ENCODE data around the gene SEPTIN3. TPM values are rescaled to one million over a fixed set of nuclear protein-coding genes. Genes with fewer than 3 reads are reported as not detected.

Gene SEPTIN3
- total and polyA plus RNA-seq, 9 of the 15 experiments (the other 6 are each of a cell fraction or from before 2014, with no cell fraction given): 0.06 TPM; not detected in 8

GRCh38 chr22:41979423-41980250 lies 10.4 kb downstream of the SEPTIN3 start:
- TF ChIP-seq BRD9 (IDR thresholded peaks at IDR 0.05; ENCODE audit: low read depth, partially characterized antibody): no peak
- no peak for TF ChIP-seq BRCA1 (IDR thresholded peaks at IDR 0.05)
- no peak for TF ChIP-seq BRCA1 (CRISPR knock-in tag; IDR thresholded peaks at IDR 0.05)
- no peak for TF ChIP-seq ZFP36 (IDR thresholded peaks at IDR 0.05; ENCODE audit: low read depth, low read length, partially characterized antibody)
- no peak for TF ChIP-seq NUFIP1 (IDR thresholded peaks at IDR 0.05; ENCODE audit: partially characterized antibody)
- TF ChIP-seq PTTG1 (tag; IDR thresholded peaks at IDR 0.05; ENCODE audit: low read depth): no peak
- no peak for TF ChIP-seq IRF9 (tag; IDR thresholded peaks at IDR 0.05)
- no peak for TF ChIP-seq ILF3 (IDR thresholded peaks at IDR 0.05; ENCODE audit: borderline replicate concordance)
- TF ChIP-seq E4F1 (CRISPR knock-in tag; IDR thresholded peaks at IDR 0.05; ENCODE audit: borderline replicate concordance): no peak
- FAIRE-seq: no peak

More at GRCh38 chr22:41979423-41980250, 10.4 kb downstream of the SEPTIN3 start:
- no peaks in the 10 kb centered on the region for H3K9me1 ChIP-seq (ENCODE audit: control insufficient read depth, insufficient read depth, low read length)
- no peak overlapping the region; a peak in 1 of 4 replicates for H3K9ac ChIP-seq (ENCODE audit: insufficient read depth in 1 of 2, low read depth in 2 of 2, low read length in 2 of 2)
- no peaks in the 10 kb centered on the region for H4K20me1 ChIP-seq (replicated peaks; ENCODE audit: control insufficient read depth, insufficient read depth, low read length)
- H3K79me2 ChIP-seq (ENCODE audit: control insufficient read depth, insufficient read depth, low read length): no peaks in the 10 kb centered on the region
- no peak for DNase-seq (ENCODE audit: extremely low read depth in 1 of 4, low spot score in 3 of 4)
- in situ Hi-C loops (cut with MboI): no loop called here
- H3K27ac ChIP-seq (ENCODE audit: extremely low read depth, low read depth, low read length): no peak overlapping the region
- WGBS (ENCODE audit: insufficient coverage, low coverage, missing lambda C conversion rate): 13% methylated on average over 7 of the region's 9 CpGs
- H3K4me1 ChIP-seq (replicated peaks in 1 of 2; ENCODE audit: control insufficient read depth in 2 of 2, insufficient read depth in 2 of 2, low read length in 2 of 2): peaks cover 0 to 11% of the 10 kb centered on the region in 2 experiments; a peak in 2 of 5 replicates
- intact Hi-C loops (cut with micrococcal nuclease): no loop called here
- CTCF ChIA-PET (ENCODE audit: low intra/inter-chr PET ratio): no interaction called here
- POLR2A ChIA-PET: interaction anchor here (0.5 kb wide), 1 partner anchor 34 kb away, joined by 3 read pairs; no protein-coding TSS in a partner anchor
- no peak overlapping the region for H3K4me2 ChIP-seq (ENCODE audit: insufficient read depth, low read length)
- no peaks in the 10 kb centered on the region for H3K36me3 ChIP-seq (ENCODE audit: control insufficient read depth, insufficient read depth, low read length)
- H3K27me3 ChIP-seq (ENCODE audit: control insufficient read depth in 2 of 2, insufficient read depth in 2 of 2, low read length in 2 of 2): peaks cover 9 to 52% of the 10 kb centered on the region in 2 experiments; a peak in 4 of 5 replicates
- H3K9me3 ChIP-seq (replicated peaks; ENCODE audit: control insufficient read depth, insufficient read depth, low read depth, low read length): no peaks in the 10 kb centered on the region
- no TSS peak for BruUV-seq (replicated peaks)
- no peak for ATAC-seq
- H2AFZ ChIP-seq (ENCODE audit: low read depth, low read length): no peak overlapping the region
- no peak overlapping the region for H3K4me3 ChIP-seq
